ENCODE measurements around the gene TVP23B.
"Not testable (repeated sequence)": the region's sequence is repeated elsewhere in the genome, so short reads cannot be mapped to it uniquely, and the experiment has no call there.

The TVP23B gene

GRCh38 chr17:18781805-18782204 is 822 bp downstream of the TVP23B start:
- DNase-seq; in situ Hi-C loops (cut with MboI; ENCODE audit: low pct_unique_long_range_greater_than_20kb, low sequenced_read_pairs): not testable (repeated sequence)

- DNase-seq; in situ Hi-C loops (cut with MboI; ENCODE audit: low pct_unique_long_range_greater_than_20kb, low sequenced_read_pairs): not testable (repeated sequence)
Observed at GRCh38 chr17:18785933-18786332, 5.0 kb downstream of the TVP23B start.

GRCh38 chr17:18786890-18787289 is 5.9 kb downstream of the TVP23B start:
- DNase-seq; in situ Hi-C loops (cut with MboI; ENCODE audit: low pct_unique_long_range_greater_than_20kb, low sequenced_read_pairs): not testable (repeated sequence)

GRCh38 chr17:18791402-18791801 is 10.4 kb downstream of the TVP23B start:
- DNase-seq; in situ Hi-C loops (cut with MboI; ENCODE audit: low pct_unique_long_range_greater_than_20kb, low sequenced_read_pairs): not testable (repeated sequence)

GRCh38 chr17:18794841-18795240 is 13.9 kb downstream of the TVP23B start:
- DNase-seq; in situ Hi-C loops (cut with MboI; ENCODE audit: low pct_unique_long_range_greater_than_20kb, low sequenced_read_pairs): not testable (repeated sequence)

GRCh38 chr17:18796887-18797286 is 15.9 kb downstream of the TVP23B start:
- DNase-seq; in situ Hi-C loops (cut with MboI; ENCODE audit: low pct_unique_long_range_greater_than_20kb, low sequenced_read_pairs): not testable (repeated sequence)

- in situ Hi-C loops (cut with MboI; ENCODE audit: low pct_unique_long_range_greater_than_20kb, low sequenced_read_pairs); DNase-seq: not testable (repeated sequence)
Observed at GRCh38 chr17:18803458-18804245, 22.7 kb downstream of the TVP23B start.

- DNase-seq; in situ Hi-C loops (cut with MboI; ENCODE audit: low pct_unique_long_range_greater_than_20kb, low sequenced_read_pairs): not testable (repeated sequence)
Observed at GRCh38 chr17:18815924-18816323, 34.9 kb downstream of the TVP23B start.

GRCh38 chr17:18816489-18817371 is 35.7 kb downstream of the TVP23B start:
- DNase-seq = peak; percentile 72
- in situ Hi-C loops (cut with MboI; ENCODE audit: low pct_unique_long_range_greater_than_20kb, low sequenced_read_pairs) = not testable (repeated sequence)

GRCh38 chr17:18821430-18821829 is 40.4 kb downstream of the TVP23B start:
- in situ Hi-C loops (cut with MboI; ENCODE audit: low pct_unique_long_range_greater_than_20kb, low sequenced_read_pairs); DNase-seq: not testable (repeated sequence)

- DNase-seq; in situ Hi-C loops (cut with MboI; ENCODE audit: low pct_unique_long_range_greater_than_20kb, low sequenced_read_pairs): not testable (repeated sequence)
Observed at GRCh38 chr17:18827613-18828012, 46.6 kb downstream of the TVP23B start.

GRCh38 chr17:18848501-18848900 is 67.5 kb downstream of the TVP23B start:
- in situ Hi-C loops (cut with MboI; ENCODE audit: low pct_unique_long_range_greater_than_20kb, low sequenced_read_pairs) = no loop called here
- no peak for DNase-seq

GRCh38 chr17:18850679-18851078 is 69.7 kb downstream of the TVP23B start:
- in situ Hi-C loops (cut with MboI; ENCODE audit: low pct_unique_long_range_greater_than_20kb, low sequenced_read_pairs) = no loop called here

GRCh38 chr17:18851201-18851600 is 70.2 kb downstream of the TVP23B start:
- DNase-seq = no peak
- in situ Hi-C loops (cut with MboI; ENCODE audit: low pct_unique_long_range_greater_than_20kb, low sequenced_read_pairs) = no loop called here

More at GRCh38 chr17:18850679-18851078, 69.7 kb downstream of the TVP23B start:
- no peak for DNase-seq

GRCh38 chr17:18854956-18855355 is 74.0 kb downstream of the TVP23B start:
- DNase-seq = no peak
- in situ Hi-C loops (cut with MboI; ENCODE audit: low pct_unique_long_range_greater_than_20kb, low sequenced_read_pairs) = no loop called here

GRCh38 chr17:18855831-18856569 is 75.0 kb downstream of the TVP23B start:
- in situ Hi-C loops (cut with MboI; ENCODE audit: low pct_unique_long_range_greater_than_20kb, low sequenced_read_pairs) = no loop called here
- peak; percentile 92 for DNase-seq

All from KBM-7 (cell line).